ENCODE data around the gene RARRES2. TPM values are rescaled to one million over a fixed set of nuclear protein-coding genes. Genes with fewer than 3 reads are reported as not detected.

RARRES2 gene
- total RNA-seq, 1 donor from 2014 or later: 24.9 TPM

DNA sequence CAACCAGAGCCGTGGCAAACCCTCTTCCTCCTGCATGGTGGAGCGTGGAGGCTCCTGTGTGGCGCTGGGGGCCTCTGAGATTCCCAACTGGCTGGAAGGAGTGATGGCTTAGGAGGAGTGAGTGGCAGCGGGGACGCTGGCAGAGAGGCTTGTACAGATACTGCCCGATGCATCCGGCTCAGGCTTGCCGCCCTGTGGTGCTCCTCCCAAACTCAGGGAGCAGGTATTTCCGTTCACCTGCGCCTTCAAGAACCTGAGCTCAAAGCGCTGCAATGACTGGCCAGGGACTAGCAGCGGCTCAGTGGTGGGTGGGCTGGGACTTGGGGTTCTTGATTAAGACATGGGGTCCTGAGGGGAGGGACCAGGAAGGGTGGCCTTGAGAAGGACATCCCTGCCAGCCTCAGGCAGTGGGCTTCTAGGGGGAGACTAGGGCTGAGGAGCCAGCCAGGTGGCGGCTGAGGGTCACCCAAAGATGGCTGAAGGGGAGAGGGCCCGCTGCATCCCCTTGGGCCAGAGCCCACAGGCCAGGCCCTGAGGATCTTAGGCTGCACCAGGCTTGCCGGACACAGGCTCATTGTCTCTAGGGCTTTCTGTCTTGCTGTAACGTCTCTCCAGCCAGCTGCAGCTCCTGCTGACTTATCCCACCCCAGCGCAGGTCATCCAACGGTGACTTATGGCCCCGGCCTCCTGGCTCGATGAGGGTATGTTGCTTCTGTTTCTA lies 40.9 kb upstream of the RARRES2 start:
- Mint-ChIP-seq H3K27ac (peak overlapping the region; percentile 95), H3K9me3 (no peaks in the 10 kb centered on the region), H3K36me3 (peaks cover 4% of the 10 kb centered on the region), H3K4me3 (no peak overlapping the region), H3K27me3 (ENCODE audit: low read depth) (no peaks in the 10 kb centered on the region), H3K4me1 (peaks cover 77% of the 10 kb centered on the region)
- no peak for TF ChIP-seq CTCF (IDR thresholded peaks at IDR 0.05; ENCODE audit: unreplicated experiment)
- no peak for DNase-seq (ENCODE audit: low spot score in 2 of 2, unreplicated experiment in 2 of 2)

DNA sequence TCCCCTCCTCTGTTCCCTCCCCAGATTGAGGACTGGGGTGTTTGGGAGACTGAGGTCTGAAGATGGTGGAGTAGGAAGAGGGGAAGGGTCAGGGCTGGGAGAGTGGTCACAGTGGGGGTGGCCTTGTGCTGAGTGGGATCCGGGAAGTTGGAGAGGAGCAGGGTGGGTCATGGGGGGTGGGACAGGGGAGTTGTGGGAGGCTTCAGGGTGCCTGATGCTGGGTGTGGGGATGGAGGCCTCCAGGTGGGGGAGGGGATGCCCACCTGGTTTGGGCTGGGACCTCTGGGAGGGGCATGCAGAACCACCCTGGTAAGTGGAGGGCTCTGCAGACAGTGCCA lies 40.3 kb upstream of the RARRES2 start:
- Mint-ChIP-seq H3K4me3 (no peak overlapping the region), H3K4me1 (peaks cover 78% of the 10 kb centered on the region), H3K36me3 (peaks cover 3% of the 10 kb centered on the region), H3K27me3 (ENCODE audit: low read depth) (no peaks in the 10 kb centered on the region), H3K9me3 (no peaks in the 10 kb centered on the region), H3K27ac (peak overlapping the region; percentile 61)
- no peak for DNase-seq (ENCODE audit: low spot score in 2 of 2, unreplicated experiment in 2 of 2)
- no peak for TF ChIP-seq CTCF (IDR thresholded peaks at IDR 0.05; ENCODE audit: unreplicated experiment)

GRCh38 chr7:150381096-150381495 lies 39.7 kb upstream of the RARRES2 start:
- no peak for DNase-seq (ENCODE audit: low spot score in 2 of 2, unreplicated experiment in 2 of 2)
- Mint-ChIP-seq H3K4me1 (peaks cover 78% of the 10 kb centered on the region), H3K4me3 (peak overlapping the region; percentile 83), H3K27ac (peak overlapping the region; percentile 74), H3K36me3 (no peaks in the 10 kb centered on the region), H3K27me3 (ENCODE audit: low read depth) (no peaks in the 10 kb centered on the region), H3K9me3 (no peaks in the 10 kb centered on the region)
- no peak for TF ChIP-seq CTCF (IDR thresholded peaks at IDR 0.05; ENCODE audit: unreplicated experiment)

- peaks cover 77% of the 10 kb centered on the region for H3K4me1 Mint-ChIP-seq
- H3K27me3 Mint-ChIP-seq (ENCODE audit: low read depth): no peaks in the 10 kb centered on the region
- peak overlapping the region; percentile 83 for H3K4me3 Mint-ChIP-seq
- no peaks in the 10 kb centered on the region for H3K36me3 Mint-ChIP-seq
- no peak for DNase-seq (ENCODE audit: low spot score in 2 of 2, unreplicated experiment in 2 of 2)
- peak overlapping the region; percentile 74 for H3K27ac Mint-ChIP-seq
- no peaks in the 10 kb centered on the region for H3K9me3 Mint-ChIP-seq
- TF ChIP-seq CTCF (IDR thresholded peaks at IDR 0.05; ENCODE audit: unreplicated experiment): no peak
These were observed 39.0 kb upstream of the RARRES2 start for GRCh38 chr7:150380463-150380862.

DNA sequence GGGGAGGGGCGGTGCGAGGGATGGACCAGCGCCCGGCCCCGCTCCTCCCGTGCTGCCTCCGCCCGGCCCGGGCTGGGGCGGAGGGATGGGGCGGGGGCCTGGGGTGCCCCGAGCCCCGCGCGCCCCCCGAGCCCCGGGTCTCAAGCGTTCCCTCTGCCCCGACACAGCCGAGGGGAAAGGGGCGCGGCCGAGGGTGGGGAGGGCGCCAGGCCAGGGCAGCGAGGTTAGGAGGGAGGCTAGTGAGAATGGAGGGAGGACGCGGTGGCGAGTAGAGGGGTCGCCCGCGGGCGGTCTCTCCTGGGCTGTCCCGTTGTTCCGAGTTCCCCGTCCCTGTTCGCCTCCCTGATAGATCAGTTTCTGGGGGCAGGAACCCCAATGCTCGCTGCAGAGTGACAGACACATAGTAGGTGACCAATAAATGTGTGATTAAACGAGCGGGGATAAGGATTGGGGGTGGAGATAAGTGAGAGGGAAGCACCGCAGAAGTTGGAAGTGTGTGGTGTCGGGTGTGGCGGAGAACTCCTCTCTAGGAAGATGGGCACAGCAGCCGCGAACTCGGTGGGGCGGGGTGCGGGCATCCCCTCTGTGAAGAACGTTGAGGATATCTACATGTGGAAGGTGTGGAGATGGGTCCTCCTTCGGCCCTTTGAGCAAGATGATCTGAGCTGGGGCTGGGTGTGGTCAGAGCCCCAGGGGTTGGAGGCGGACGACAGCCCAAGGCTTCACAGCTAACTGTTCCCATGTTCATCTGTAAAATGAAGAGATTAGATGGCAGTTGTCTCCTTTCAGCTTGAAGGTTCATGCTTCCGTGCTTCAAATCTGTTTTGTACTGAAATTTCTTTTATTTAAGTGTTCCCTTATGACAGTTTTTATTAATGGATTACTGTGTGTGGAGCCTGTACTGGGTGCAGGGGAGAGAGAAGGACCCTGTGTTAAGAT lies 38.3 kb upstream of the RARRES2 start:
- Mint-ChIP-seq H3K4me1 (peaks cover 72% of the 10 kb centered on the region), H3K27me3 (ENCODE audit: low read depth) (no peaks in the 10 kb centered on the region), H3K27ac (peak overlapping the region; percentile 77), H3K4me3 (peak overlapping the region; percentile 83), H3K36me3 (no peaks in the 10 kb centered on the region), H3K9me3 (no peaks in the 10 kb centered on the region)
- TF ChIP-seq CTCF (IDR thresholded peaks at IDR 0.05; ENCODE audit: unreplicated experiment): no peak
- DNase-seq (ENCODE audit: low spot score in 2 of 2, unreplicated experiment in 2 of 2): no peak

All from mesothelial cell of epicardium (in vitro differentiated cells).